ENCODE results near the gene MSANTD1. TPM values are rescaled to one million over a fixed set of nuclear protein-coding genes. Genes with fewer than 3 reads are reported as not detected.

The MSANTD1 gene
- total and polyA plus RNA-seq, 3 donors from 2014 or later: 3.6 to 10.3 (median 10.1) TPM

DNA sequence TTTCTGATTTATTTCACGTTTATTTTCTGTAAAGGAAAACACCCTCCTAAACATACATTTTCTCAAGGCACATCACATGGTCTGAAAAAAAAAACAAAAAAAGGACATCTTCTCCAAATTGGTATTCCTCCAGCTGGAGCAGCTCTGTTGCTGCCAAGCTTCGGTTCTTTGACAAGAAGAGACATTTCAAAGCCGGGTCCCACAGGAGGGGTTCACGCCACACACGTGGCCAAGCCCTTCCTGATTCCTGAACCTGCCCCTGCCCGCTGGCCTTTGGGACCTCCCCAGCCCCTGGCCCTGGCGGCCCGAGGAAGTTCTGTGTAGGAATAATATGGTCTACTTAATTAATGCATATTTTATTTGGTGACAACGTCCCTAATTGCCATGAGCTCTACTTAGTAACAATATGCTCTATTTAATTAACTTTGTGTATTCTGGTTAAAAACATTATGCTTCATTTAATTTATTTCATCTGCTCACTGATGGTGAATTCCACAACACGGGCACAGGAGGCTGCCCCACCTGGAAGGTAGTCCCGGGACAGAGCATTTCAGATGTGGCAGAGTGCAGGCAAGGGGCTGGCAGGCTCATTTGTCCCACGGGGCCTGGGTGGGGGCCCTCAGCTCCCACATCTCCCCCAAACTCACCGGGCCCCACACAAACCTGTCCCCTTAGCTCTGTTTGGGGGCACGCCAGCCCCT lies 38.5 kb downstream of the MSANTD1 start:
- intact Hi-C loops (cut with DNase I; ENCODE audit: low total_unique reads): no loop called here
- 49 to 54% methylated on average over 14 of the region's 14 CpGs for WGBS, 2 donors
- peak; percentile 9 for DNase-seq
- H3K27ac ChIP-seq: no peak overlapping the region
- no peaks in the 10 kb centered on the region for H3K36me3 ChIP-seq (ENCODE audit: low read depth, missing control alignments)
- H3K9me3 ChIP-seq: no peaks in the 10 kb centered on the region
- H3K4me1 ChIP-seq: peaks cover 6% of the 10 kb centered on the region
- no peaks in the 10 kb centered on the region for H3K27me3 ChIP-seq
- TF ChIP-seq CTCF (IDR thresholded peaks at IDR 0.05): no peak
- no peak for TF ChIP-seq POLR2A (IDR thresholded peaks at IDR 0.05)
- H3K4me3 ChIP-seq: no peak overlapping the region

DNA sequence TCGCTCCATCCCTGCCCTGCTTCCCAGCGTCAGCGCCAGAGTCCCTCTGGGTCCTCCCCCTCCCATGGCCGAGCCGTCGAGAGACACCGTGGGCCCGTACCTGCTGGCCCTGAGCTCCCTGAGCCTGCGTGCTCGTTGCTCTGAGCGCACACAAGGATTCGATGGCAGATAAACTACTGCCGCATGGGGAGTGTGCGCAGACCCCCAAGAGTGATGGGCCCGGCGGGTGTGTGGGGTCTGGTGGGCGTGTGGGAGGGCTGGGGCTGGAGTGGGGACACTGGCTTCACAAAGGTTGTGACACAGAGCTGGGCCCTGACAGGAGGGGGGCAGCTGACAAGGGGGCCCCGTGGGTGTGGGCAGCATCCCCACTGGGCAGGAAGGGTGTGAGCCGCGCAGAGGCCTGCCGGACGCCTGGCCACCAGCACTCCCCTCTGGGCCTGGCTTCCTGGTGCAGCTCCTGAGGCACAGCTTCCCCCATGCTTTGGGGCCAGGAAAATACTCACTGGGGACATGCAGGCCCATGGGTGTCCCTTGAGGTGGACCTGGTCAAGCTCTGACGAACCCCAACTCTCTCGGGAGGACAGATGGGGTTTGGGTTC lies 39.1 kb downstream of the MSANTD1 start:
- WGBS, 2 donors: 73 to 96% methylated on average over 11 to 20 of the region's 24 CpGs
- DNase-seq: peak; percentile 4
- Histone ChIP-seq H3K9me3 (no peaks in the 10 kb centered on the region), H3K27me3 (no peaks in the 10 kb centered on the region), H3K4me3 (no peak overlapping the region), H3K4me1 (peaks cover 6% of the 10 kb centered on the region), H3K36me3 (ENCODE audit: low read depth, missing control alignments) (no peaks in the 10 kb centered on the region), H3K27ac (no peak overlapping the region)
- TF ChIP-seq POLR2A (IDR thresholded peaks at IDR 0.05): no peak
- no peak for TF ChIP-seq CTCF (IDR thresholded peaks at IDR 0.05)
- intact Hi-C loops (cut with DNase I; ENCODE audit: low total_unique reads): no loop called here

DNA sequence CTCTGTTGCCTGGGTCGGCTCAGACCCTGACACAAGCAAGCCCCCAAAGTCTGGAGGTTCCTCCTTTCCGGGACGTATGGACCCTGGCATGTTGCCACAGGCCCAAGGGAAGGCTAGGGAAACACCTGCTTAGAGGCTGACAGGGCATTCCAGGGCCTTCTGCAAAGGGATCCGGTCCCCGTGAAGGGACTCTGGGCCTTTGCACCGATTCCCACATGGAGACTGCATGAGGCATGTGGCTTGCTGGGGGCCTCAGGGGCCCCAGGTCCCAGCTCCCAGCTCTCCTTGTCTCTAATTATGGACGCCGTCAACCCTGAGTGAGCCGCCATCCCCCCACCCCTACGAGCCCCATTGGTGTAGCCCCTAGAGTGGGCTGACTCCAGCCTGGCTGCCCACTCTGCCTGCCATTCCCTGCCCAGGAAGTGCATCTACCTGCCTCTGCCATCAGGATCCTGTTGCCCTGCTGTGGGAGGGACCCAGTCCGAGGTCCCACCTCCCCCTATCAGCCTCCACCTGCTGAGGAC lies 39.7 kb downstream of the MSANTD1 start:
- Histone ChIP-seq H3K4me3 (no peak overlapping the region), H3K36me3 (ENCODE audit: low read depth, missing control alignments) (no peaks in the 10 kb centered on the region), H3K27ac (no peak overlapping the region), H3K9me3 (no peaks in the 10 kb centered on the region), H3K4me1 (peaks cover 9% of the 10 kb centered on the region), H3K27me3 (no peaks in the 10 kb centered on the region)
- peak; percentile 11 for DNase-seq
- intact Hi-C loops (cut with DNase I; ENCODE audit: low total_unique reads): no loop called here
- TF ChIP-seq POLR2A (IDR thresholded peaks at IDR 0.05): no peak
- TF ChIP-seq CTCF (IDR thresholded peaks at IDR 0.05): no peak
- WGBS, 2 donors: 72 to 83% methylated on average over 7 to 11 of the region's 11 CpGs

DNA sequence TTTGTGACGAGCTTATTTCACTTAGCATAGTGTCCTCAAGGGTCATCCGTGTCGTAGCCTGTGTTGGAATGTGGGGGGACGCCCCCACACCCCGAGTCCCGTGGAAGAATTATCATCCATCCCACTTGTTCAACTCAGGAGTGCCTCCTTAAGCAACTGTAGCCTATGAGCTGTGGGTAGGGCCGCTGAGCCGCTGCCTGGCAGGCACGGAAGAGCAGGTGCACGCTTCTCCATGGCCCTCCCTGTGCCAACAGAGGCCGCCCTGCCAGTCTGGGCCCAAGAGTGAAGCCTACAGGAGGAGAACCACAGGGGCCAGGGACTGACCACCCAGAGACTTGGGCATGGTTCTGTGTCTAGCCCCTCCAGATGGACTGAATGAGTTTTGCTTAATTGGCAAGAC lies 41.5 kb downstream of the MSANTD1 start:
- peaks cover 15% of the 10 kb centered on the region for H3K4me1 ChIP-seq
- H3K4me3 ChIP-seq: no peak overlapping the region
- H3K27ac ChIP-seq: no peak overlapping the region
- no peak for DNase-seq
- H3K9me3 ChIP-seq: no peaks in the 10 kb centered on the region
- TF ChIP-seq POLR2A (IDR thresholded peaks at IDR 0.05) (no peak), CTCF (IDR thresholded peaks at IDR 0.05) (no peak)
- no peaks in the 10 kb centered on the region for H3K27me3 ChIP-seq
- 96% methylated on average over 11 of the region's 11 CpGs for WGBS, 2 donors
- intact Hi-C loops (cut with DNase I; ENCODE audit: low total_unique reads): no loop called here
- no peaks in the 10 kb centered on the region for H3K36me3 ChIP-seq (ENCODE audit: low read depth, missing control alignments)
